H54 (cell line): ENCODE measurements around the gene SLC35A3.
A peak's percentile ranks its signal among the peaks of the same experiment; 100 is the strongest.

Experiments
- DNase-seq: peaks from one replicate; pipeline ENCODE4 v3.0.0; 2011; ENCODE audit warnings: low spot score, mixed read lengths; ENCODE audit not compliant: insufficient read length
- FAIRE-seq: peaks from 3 replicates; lab custom pipeline; 2011; peaks lifted over from hg19 to GRCh38; lab: Jason Lieb, UNC
- POLR2A ChIP-seq: IDR thresholded peaks from 2 replicates; pipeline ENCODE4 v1.6.1; 2011; ENCODE audit warnings: low read depth, mild to moderate bottlenecking, low read length

SLC35A3 gene

GRCh38 chr1:100065183-100065968 lies 95.6 kb downstream of the SLC35A3 start:
- no peak for TF ChIP-seq POLR2A
- DNase-seq (no peak), FAIRE-seq (no peak)

- TF ChIP-seq POLR2A, result no peak
- no peak for FAIRE-seq
- no peak for DNase-seq
These were observed 96.1 kb downstream of the SLC35A3 start for GRCh38 chr1:100065969-100066227.

GRCh38 chr1:100070201-100070939 lies 100.6 kb downstream of the SLC35A3 start:
- DNase-seq (no peak), FAIRE-seq (no peak)
- TF ChIP-seq POLR2A, result no peak

- FAIRE-seq (peak; percentile 11), DNase-seq (no peak)
- no peak for TF ChIP-seq POLR2A
These were observed 103.7 kb downstream of the SLC35A3 start for GRCh38 chr1:100073531-100073930.

GRCh38 chr1:100074604-100075395 lies 105.0 kb downstream of the SLC35A3 start:
- TF ChIP-seq POLR2A, result no peak
- no peak for FAIRE-seq
- DNase-seq, result no peak

GRCh38 chr1:100075773-100076172 lies 106.0 kb downstream of the SLC35A3 start:
- DNase-seq (no peak), FAIRE-seq (no peak)
- TF ChIP-seq POLR2A, result no peak

- no peak for FAIRE-seq
These were observed 106.5 kb downstream of the SLC35A3 start for GRCh38 chr1:100076319-100076718.

GRCh38 chr1:100076744-100077143 lies 106.9 kb downstream of the SLC35A3 start:
- no peak for DNase-seq
- no peak for TF ChIP-seq POLR2A
- FAIRE-seq, result no peak

More at GRCh38 chr1:100076319-100076718, 106.5 kb downstream of the SLC35A3 start:
- TF ChIP-seq POLR2A, result no peak
- no peak for DNase-seq

- peak; percentile 66 for FAIRE-seq
- no peak for TF ChIP-seq POLR2A
- DNase-seq, result no peak
These were observed 107.7 kb downstream of the SLC35A3 start for GRCh38 chr1:100077531-100077930.

GRCh38 chr1:100080331-100080730 lies 110.5 kb downstream of the SLC35A3 start:
- FAIRE-seq, result no peak
- DNase-seq, result no peak
- no peak for TF ChIP-seq POLR2A
